ENCODE data around the gene ELF2. TPM values are rescaled to one million over a fixed set of nuclear protein-coding genes. Genes with fewer than 3 reads are reported as not detected.

Gene ELF2
- total and polyA plus RNA-seq, 2 donors (not counting 1 experiment from before 2014, with no cell fraction given), result 25.1 to 97.5 TPM

- ChIA-PET CTCF (interaction anchor here (1.0 kb wide), 1 partner anchor 11 kb away, joined by 4 read pairs; no protein-coding TSS in a partner anchor), POLR2A (no interaction called here)
- H3K27me3 ChIP-seq (replicated peaks in 1 of 4; ENCODE audit: control extremely low read depth in 1 of 4, control insufficient read depth in 3 of 4, insufficient read depth in 4 of 4, low read length in 3 of 4), result no peaks in the 10 kb centered on the region
- peaks cover 11% of the 10 kb centered on the region for H3K4me1 Mint-ChIP-seq
- H3K27ac Mint-ChIP-seq, result no peak overlapping the region
- H3K27ac ChIP-seq (ENCODE audit: low read length in 2 of 2), result no peak overlapping the region
- H2AFZ ChIP-seq (ENCODE audit: insufficient read depth, low read depth, low read length, poor library complexity, severe bottlenecking), result no peak overlapping the region
- H3K36me3 ChIP-seq (replicated peaks in 1 of 2; ENCODE audit: control extremely low read depth in 1 of 2, control insufficient read depth in 1 of 2, extremely low read depth in 1 of 2, insufficient read depth in 2 of 2, low read length in 1 of 2), result no peaks in the 10 kb centered on the region
- no peaks in the 10 kb centered on the region for H3K9me3 ChIP-seq (ENCODE audit: control extremely low read depth in 1 of 3, control insufficient read depth in 2 of 3, insufficient read depth in 1 of 3, low read length in 2 of 3)
- DNase-seq, result no peak
- no peak overlapping the region for H3K4me2 ChIP-seq (replicated peaks; ENCODE audit: low read depth, low read length, poor library complexity, severe bottlenecking)
- no peak overlapping the region for H3K4me3 Mint-ChIP-seq
- H3K79me2 ChIP-seq (ENCODE audit: control insufficient read depth, insufficient read depth, low read length), result no peaks in the 10 kb centered on the region
- no peak overlapping the region for H3K4me3 ChIP-seq (ENCODE audit: control extremely low read depth in 1 of 5, extremely low read depth in 1 of 5, insufficient read depth in 1 of 5, low read depth in 2 of 5, low read length in 4 of 5)
- H4K20me1 ChIP-seq (ENCODE audit: control insufficient read depth, insufficient read depth, low read length, poor library complexity, severe bottlenecking), result no peaks in the 10 kb centered on the region
- 100% methylated on average over 3 of the region's 5 CpGs for WGBS (ENCODE audit: insufficient coverage)
- H3K9ac ChIP-seq (ENCODE audit: low read length), result no peak overlapping the region
- H3K4me1 ChIP-seq (ENCODE audit: control insufficient read depth in 2 of 2, insufficient read depth in 2 of 2, low read length in 2 of 2), result peaks cover 0 to 6% of the 10 kb centered on the region in 2 donors
- ATAC-seq (ENCODE audit: low read depth), result no peak
- H3K27me3 Mint-ChIP-seq, result no peaks in the 10 kb centered on the region
- intact Hi-C loops (cut with micrococcal nuclease), result no loop called here
- H3K9me3 Mint-ChIP-seq (ENCODE audit: insufficient read depth), result no peaks in the 10 kb centered on the region
- TF ChIP-seq CTCF (IDR thresholded peaks at IDR 0.05), result no peak
- no peak for TF ChIP-seq EZH2 (IDR thresholded peaks at IDR 0.05; ENCODE audit: borderline replicate concordance, insufficient read depth, low read depth, low read length, poor library complexity, severe bottlenecking)
These were observed 44.7 kb upstream of the ELF2 start for GRCh38 chr4:139221687-139222086.

GRCh38 chr4:139219450-139220055 is 42.5 kb upstream of the ELF2 start:
- CTCF ChIA-PET, result interaction anchor here (0.9 to 1.9 kb wide), 2 partner anchors 9 to 11 kb away, joined by 3 to 7 read pairs; no protein-coding TSS in a partner anchor
- no peak for DNase-seq
- Histone ChIP-seq H3K4me1 (ENCODE audit: control insufficient read depth in 2 of 2, insufficient read depth in 2 of 2, low read length in 2 of 2) (peaks cover 4 to 12% of the 10 kb centered on the region in 2 donors), H3K9ac (ENCODE audit: low read length) (no peak overlapping the region), H4K20me1 (ENCODE audit: control insufficient read depth, insufficient read depth, low read length, poor library complexity, severe bottlenecking) (no peaks in the 10 kb centered on the region), H3K27ac (ENCODE audit: low read length in 2 of 2) (no peak overlapping the region), H3K79me2 (ENCODE audit: control insufficient read depth, insufficient read depth, low read length) (no peaks in the 10 kb centered on the region), H3K27me3 (replicated peaks in 1 of 4; ENCODE audit: control extremely low read depth in 1 of 4, control insufficient read depth in 3 of 4, insufficient read depth in 4 of 4, low read length in 3 of 4) (no peaks in the 10 kb centered on the region), H3K4me2 (replicated peaks; ENCODE audit: low read depth, low read length, poor library complexity, severe bottlenecking) (no peak overlapping the region), H3K9me3 (ENCODE audit: control extremely low read depth in 1 of 3, control insufficient read depth in 2 of 3, insufficient read depth in 1 of 3, low read length in 2 of 3) (no peaks in the 10 kb centered on the region), H3K4me3 (ENCODE audit: control extremely low read depth in 1 of 5, extremely low read depth in 1 of 5, insufficient read depth in 1 of 5, low read depth in 2 of 5, low read length in 4 of 5) (no peak overlapping the region), H3K36me3 (replicated peaks in 1 of 2; ENCODE audit: control extremely low read depth in 1 of 2, control insufficient read depth in 1 of 2, extremely low read depth in 1 of 2, insufficient read depth in 2 of 2, low read length in 1 of 2) (no peaks in the 10 kb centered on the region), H2AFZ (ENCODE audit: insufficient read depth, low read depth, low read length, poor library complexity, severe bottlenecking) (no peak overlapping the region)
- WGBS (ENCODE audit: insufficient coverage), result 92% methylated on average over 4 of the region's 4 CpGs
- POLR2A ChIA-PET, result no interaction called here
- intact Hi-C loops (cut with micrococcal nuclease), result no loop called here
- H3K4me3 Mint-ChIP-seq, result no peak overlapping the region
- no peak for ATAC-seq (ENCODE audit: low read depth)
- peak overlapping the region; percentile 43 for H3K27ac Mint-ChIP-seq
- H3K9me3 Mint-ChIP-seq (ENCODE audit: insufficient read depth), result no peaks in the 10 kb centered on the region
- H3K4me1 Mint-ChIP-seq, result peaks cover 17% of the 10 kb centered on the region
- H3K27me3 Mint-ChIP-seq, result no peaks in the 10 kb centered on the region
- TF ChIP-seq CTCF (IDR thresholded peaks at IDR 0.05) (no peak), EZH2 (IDR thresholded peaks at IDR 0.05; ENCODE audit: borderline replicate concordance, insufficient read depth, low read depth, low read length, poor library complexity, severe bottlenecking) (no peak)
